Activated T-helper 1 cell treated with anti-CD3 and anti-CD28 coated beads, Interleukin-12 subunit alpha, Interleukin-12 subunit beta, Interleukin-2, Interleukin-4 antibody, amounts not matched to agents 30 ng/mL and 10 ng/mL and 1 ng/mL, durations not matched to agents 14 hours and 24 hours and 36 hours (primary cell): ENCODE data around the gene CCDC124. TPM values are rescaled to one million over a fixed set of nuclear protein-coding genes. Genes with fewer than 3 reads are reported as not detected.

Source experiments
- DNase-seq: peaks from one replicate; pipeline ENCODE4 v3.0.0; 2021; ENCODE audit warnings: low spot score
- H3K27ac Mint-ChIP-seq: one replicate; pipeline ENCODE4 v1.8.0; 2021; ENCODE audit warnings: mild to moderate bottlenecking, mixed read lengths
- H3K27me3 Mint-ChIP-seq: one replicate; pipeline ENCODE4 v1.8.0; 2022; ENCODE audit warnings: mild to moderate bottlenecking, moderate library complexity, mixed read lengths; ENCODE audit not compliant: insufficient read depth
- H3K36me3 Mint-ChIP-seq: one replicate; pipeline ENCODE4 v1.8.0; 2021; ENCODE audit warnings: low read depth, mixed read lengths
- H3K4me1 Mint-ChIP-seq: one replicate; pipeline ENCODE4 v1.8.0; 2021; ENCODE audit warnings: low read depth, mixed read lengths
- H3K4me3 Mint-ChIP-seq: one replicate; pipeline ENCODE4 v1.8.0; 2021; ENCODE audit warnings: mild to moderate bottlenecking, moderate library complexity, mixed read lengths
- H3K9me3 Mint-ChIP-seq: one replicate; pipeline ENCODE4 v1.8.0; 2021; ENCODE audit warnings: mixed read lengths
- intact Hi-C: fragments of 100-400 bp; cut with micrococcal nuclease; formaldehyde crosslinking; loops from one replicate; pipeline ENCODE4 v1.15.1; 2024
- total RNA-seq: library from RNA; stranded (reverse); gene quantifications from 2 replicates; pipeline ENCODE4 v1.2.3, GENCODE V29; 2022

The CCDC124 gene
- total RNA-seq, 1 donor from 2014 or later = 128 TPM

DNA sequence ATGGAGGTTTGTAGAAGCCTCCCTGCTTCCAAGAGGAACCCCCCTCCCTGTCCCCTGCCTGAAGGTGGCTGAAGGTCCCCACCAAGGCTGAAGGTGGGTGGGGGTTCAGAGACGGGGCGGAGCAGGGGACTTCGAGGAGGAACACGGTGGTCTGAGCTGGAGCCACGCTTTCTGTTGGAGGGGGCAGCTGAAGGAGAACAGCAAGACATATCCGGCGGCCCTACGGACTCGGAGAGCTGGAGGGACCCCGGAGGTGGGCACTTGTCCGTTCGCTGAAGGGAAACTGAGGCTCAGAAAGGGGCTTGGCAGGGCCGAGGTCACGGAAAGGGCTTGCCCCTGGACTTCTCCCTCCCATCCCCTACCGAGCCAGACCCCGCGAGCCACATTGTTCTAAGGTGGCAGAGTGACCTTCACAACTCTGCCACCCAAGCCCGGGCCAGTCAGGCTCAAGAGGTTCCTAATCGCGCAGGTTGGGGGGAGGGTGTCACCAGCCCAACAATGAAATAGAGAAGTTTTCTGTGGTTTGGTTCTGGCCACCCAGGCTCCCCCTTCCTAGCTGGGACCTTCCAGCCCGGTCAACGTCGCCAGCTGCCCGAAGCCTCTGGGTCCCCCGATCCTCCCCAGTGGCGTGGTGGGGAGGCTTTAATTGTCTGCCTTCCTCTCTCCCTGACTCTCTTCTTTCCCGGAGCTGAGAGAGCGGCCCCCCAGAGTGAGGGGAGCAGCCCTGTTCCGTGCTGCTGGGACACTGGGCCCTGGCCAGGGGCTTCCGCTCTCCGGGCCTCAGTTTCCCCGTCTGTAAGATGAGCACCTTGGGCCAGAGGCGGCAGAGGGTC is 18.6 kb downstream of the CCDC124 start:
- Mint-ChIP-seq H3K36me3 (no peaks in the 10 kb centered on the region), H3K4me3 (peak overlapping the region; percentile 19), H3K9me3 (no peaks in the 10 kb centered on the region), H3K27ac (no peak overlapping the region), H3K4me1 (peaks cover 34% of the 10 kb centered on the region), H3K27me3 (peaks cover 61% of the 10 kb centered on the region)
- intact Hi-C loops = loop anchor here (2.0 kb wide), 1 partner anchor 15 kb away; the partner anchor contains the start of gene KCNN1
- no peak for DNase-seq

- intact Hi-C loops = loop anchor here (2.0 kb wide), 1 partner anchor 15 kb away; the partner anchor contains the start of gene KCNN1
- Mint-ChIP-seq H3K9me3 (no peaks in the 10 kb centered on the region), H3K4me3 (peak overlapping the region; percentile 11), H3K27me3 (peaks cover 69% of the 10 kb centered on the region), H3K27ac (peak overlapping the region; percentile 29), H3K4me1 (peaks cover 26% of the 10 kb centered on the region), H3K36me3 (no peaks in the 10 kb centered on the region)
- no peak for DNase-seq
Observed at GRCh38 chr19:17951990-17952976, 19.5 kb downstream of the CCDC124 start.

DNA sequence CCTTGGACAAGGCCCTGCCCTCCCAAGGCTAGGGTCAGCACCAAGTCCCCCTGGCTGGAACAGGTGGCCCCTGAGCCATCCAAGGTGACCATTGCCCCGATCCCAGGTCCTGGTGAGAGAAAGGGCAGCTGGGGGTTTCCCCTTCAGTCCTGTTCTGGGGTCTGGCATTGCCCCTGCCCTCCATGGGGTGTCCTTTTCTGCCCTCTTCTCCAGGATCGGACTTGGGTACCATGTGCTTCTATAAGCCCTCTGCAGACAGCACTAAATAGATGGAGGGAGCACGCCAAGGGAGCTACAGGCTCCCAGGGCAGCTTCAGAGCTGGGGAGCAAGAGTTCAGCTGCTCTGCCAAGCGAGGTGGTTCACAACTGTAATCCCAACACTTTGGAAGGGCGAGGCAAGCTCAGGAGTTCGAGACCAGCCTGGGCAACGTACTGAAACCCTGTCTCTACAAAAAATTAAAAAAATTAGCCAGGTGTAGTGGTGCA is 20.5 kb downstream of the CCDC124 start:
- no peak overlapping the region for H3K4me3 Mint-ChIP-seq
- intact Hi-C loops = no loop called here
- peaks cover 72% of the 10 kb centered on the region for H3K27me3 Mint-ChIP-seq
- peaks cover 23% of the 10 kb centered on the region for H3K4me1 Mint-ChIP-seq
- no peaks in the 10 kb centered on the region for H3K36me3 Mint-ChIP-seq
- no peaks in the 10 kb centered on the region for H3K9me3 Mint-ChIP-seq
- H3K27ac Mint-ChIP-seq = no peak overlapping the region
- DNase-seq = no peak

DNA sequence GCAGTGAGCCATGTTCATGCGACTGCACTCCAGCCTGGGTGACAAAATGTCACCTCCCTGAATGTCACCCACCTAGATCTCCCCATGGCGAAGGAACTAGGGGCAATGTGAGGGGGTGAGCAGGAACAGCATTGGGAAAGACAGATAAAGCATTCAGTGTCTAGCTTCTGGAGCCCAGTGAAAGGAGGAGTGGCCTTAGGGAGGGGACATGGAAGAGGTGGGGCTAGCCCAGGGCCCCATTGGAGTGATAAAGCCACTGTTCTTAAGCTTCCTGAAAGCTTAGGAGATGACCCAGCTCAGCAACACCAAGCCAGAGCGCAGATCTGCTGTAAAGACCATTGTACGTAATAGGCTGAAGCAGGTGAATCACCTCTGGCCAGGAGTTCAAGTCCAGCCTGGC is 21.1 kb downstream of the CCDC124 start:
- peaks cover 19% of the 10 kb centered on the region for H3K4me1 Mint-ChIP-seq
- no peak for DNase-seq
- no peak overlapping the region for H3K4me3 Mint-ChIP-seq
- H3K9me3 Mint-ChIP-seq = no peaks in the 10 kb centered on the region
- H3K27ac Mint-ChIP-seq = no peak overlapping the region
- peaks cover 69% of the 10 kb centered on the region for H3K27me3 Mint-ChIP-seq
- intact Hi-C loops = no loop called here
- H3K36me3 Mint-ChIP-seq = no peaks in the 10 kb centered on the region

DNA sequence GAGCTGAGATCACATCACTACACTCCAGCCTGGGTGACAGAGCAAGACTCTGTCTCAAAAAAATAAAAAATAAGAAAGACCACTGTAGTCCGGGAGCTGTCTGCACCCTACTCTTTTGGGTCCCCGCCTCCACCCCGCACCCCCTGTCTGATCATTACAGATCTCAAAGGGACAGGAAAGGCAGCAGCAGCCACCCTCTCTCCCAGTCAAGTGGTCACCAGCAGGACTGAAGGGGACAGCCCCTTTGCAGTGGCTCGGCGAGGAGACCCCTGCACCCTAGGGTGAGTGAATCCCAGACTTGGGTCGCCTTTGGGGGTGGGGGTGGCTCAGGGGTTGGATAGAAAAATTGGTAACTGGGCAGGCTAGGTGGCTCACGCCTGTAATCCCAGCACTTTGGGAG is 21.6 kb downstream of the CCDC124 start:
- no peak overlapping the region for H3K27ac Mint-ChIP-seq
- no peaks in the 10 kb centered on the region for H3K9me3 Mint-ChIP-seq
- no peak overlapping the region for H3K4me3 Mint-ChIP-seq
- H3K36me3 Mint-ChIP-seq = no peaks in the 10 kb centered on the region
- intact Hi-C loops = no loop called here
- H3K27me3 Mint-ChIP-seq = peaks cover 65% of the 10 kb centered on the region
- peaks cover 13% of the 10 kb centered on the region for H3K4me1 Mint-ChIP-seq
- DNase-seq = no peak

- no peak for DNase-seq
- Mint-ChIP-seq H3K36me3 (no peaks in the 10 kb centered on the region), H3K27me3 (peaks cover 51% of the 10 kb centered on the region), H3K9me3 (no peaks in the 10 kb centered on the region), H3K27ac (no peak overlapping the region), H3K4me1 (no peaks in the 10 kb centered on the region), H3K4me3 (no peak overlapping the region)
- intact Hi-C loops = no loop called here
Observed at GRCh38 chr19:17957149-17957849, 24.5 kb downstream of the CCDC124 start.

DNA sequence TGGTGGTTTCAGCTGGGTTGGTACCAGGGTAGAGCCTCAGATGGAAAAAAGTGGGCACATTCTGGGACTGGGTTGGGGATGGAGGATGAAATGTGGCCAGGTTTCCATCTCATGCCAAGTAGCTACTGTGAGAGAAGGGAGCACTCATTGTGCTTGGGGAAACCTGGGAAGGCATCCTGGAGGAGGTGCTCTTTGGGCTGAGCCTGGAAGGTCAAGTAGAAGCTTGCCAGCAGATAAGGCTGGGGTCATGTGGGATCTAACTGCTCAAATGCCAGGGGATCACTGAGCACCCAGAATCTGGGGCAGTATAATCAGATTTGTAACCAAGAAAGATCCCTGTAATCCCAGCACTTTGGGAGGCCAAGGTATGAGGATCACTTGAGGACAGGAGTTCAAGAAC is 25.1 kb downstream of the CCDC124 start:
- peaks cover 48% of the 10 kb centered on the region for H3K27me3 Mint-ChIP-seq
- intact Hi-C loops = no loop called here
- no peaks in the 10 kb centered on the region for H3K9me3 Mint-ChIP-seq
- no peaks in the 10 kb centered on the region for H3K36me3 Mint-ChIP-seq
- H3K4me1 Mint-ChIP-seq = no peaks in the 10 kb centered on the region
- DNase-seq = no peak
- no peak overlapping the region for H3K27ac Mint-ChIP-seq
- no peak overlapping the region for H3K4me3 Mint-ChIP-seq

GRCh38 chr19:17963936-17964691 is 31.3 kb downstream of the CCDC124 start:
- H3K27me3 Mint-ChIP-seq = peaks cover 46% of the 10 kb centered on the region

DNA sequence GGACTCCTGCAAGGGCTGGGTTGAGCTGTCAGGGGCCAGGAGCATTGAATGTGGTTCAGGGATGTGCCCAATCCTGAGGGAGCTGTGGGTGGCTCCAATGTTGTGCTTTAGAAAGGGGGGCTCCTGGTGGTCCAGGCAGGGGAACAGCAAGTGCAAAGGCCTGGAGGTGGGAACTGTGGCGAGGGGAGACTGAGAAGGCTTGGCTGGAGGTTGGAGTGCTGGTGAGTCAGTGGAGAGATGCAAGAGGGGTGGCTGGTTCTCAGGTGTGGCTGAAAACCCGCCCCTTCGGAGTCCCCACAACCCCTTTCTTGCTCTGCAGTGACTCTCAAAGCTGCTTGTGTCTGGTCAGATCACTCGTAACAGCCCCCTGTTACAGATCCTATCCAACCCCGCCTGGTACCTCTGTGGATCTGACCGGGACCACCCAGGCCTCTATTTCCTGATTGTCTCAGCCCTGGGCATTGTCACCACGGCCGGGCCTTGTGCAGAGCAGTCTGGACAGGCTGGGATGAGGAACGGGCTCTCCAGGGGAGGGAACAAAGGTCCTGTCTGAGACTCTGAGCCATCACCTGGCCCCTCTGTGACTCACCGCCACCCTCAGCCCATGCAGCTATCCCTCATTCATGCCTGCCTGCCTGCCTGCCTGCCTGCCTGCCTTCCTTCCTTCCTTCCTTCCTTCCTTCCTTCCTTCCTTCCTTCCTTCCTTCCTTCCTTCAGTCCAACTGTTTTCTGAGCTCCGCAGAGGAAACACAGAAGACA is 32.7 kb downstream of the CCDC124 start:
- no peaks in the 10 kb centered on the region for H3K4me1 Mint-ChIP-seq
- no peak for DNase-seq
- peaks cover 50% of the 10 kb centered on the region for H3K27me3 Mint-ChIP-seq
- no peak overlapping the region for H3K4me3 Mint-ChIP-seq
- H3K27ac Mint-ChIP-seq = no peak overlapping the region
- no peaks in the 10 kb centered on the region for H3K36me3 Mint-ChIP-seq
- intact Hi-C loops = loop anchor here (2.0 kb wide), 1 partner anchor 15 kb away; no protein-coding TSS in a partner anchor
- no peaks in the 10 kb centered on the region for H3K9me3 Mint-ChIP-seq

More at GRCh38 chr19:17963936-17964691, 31.3 kb downstream of the CCDC124 start:
- DNase-seq = no peak
- Mint-ChIP-seq H3K27ac (no peak overlapping the region), H3K4me3 (no peak overlapping the region), H3K36me3 (no peaks in the 10 kb centered on the region), H3K4me1 (no peaks in the 10 kb centered on the region), H3K9me3 (no peaks in the 10 kb centered on the region)
- intact Hi-C loops = no loop called here

DNA sequence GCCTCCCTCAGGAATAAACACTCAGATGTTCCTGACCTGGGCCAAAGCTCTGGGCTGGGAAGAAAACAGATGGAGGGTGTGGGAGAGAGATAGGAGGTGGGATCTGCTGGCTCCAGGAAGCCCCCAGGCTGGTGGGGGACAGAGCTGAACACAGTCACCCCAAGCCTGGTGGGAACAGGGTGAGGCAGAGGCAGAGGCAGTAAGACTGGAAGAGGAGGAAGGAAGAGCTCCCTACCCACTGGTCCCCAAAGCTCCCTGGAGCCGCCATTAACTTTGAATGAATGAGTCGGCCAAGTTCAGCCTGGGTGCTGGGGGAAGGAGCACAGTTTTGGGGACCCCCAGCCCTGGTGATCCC is 33.3 kb downstream of the CCDC124 start:
- no peak for DNase-seq

GRCh38 chr19:17966550-17967256 is 33.9 kb downstream of the CCDC124 start, which contains the start of gene KCNN1:
Gene KCNN1, plus strand, starts transcription at chr19:17967107. Its CDS starts 6,782 bp downstream, at chr19:17973889.
- intact Hi-C loops = loop anchor here (2.0 kb wide), 1 partner anchor 16 kb away; no protein-coding TSS in a partner anchor
- Mint-ChIP-seq H3K9me3 (no peaks in the 10 kb centered on the region), H3K27ac (no peak within 1 kb of the TSS), H3K4me1 (no peaks in the 10 kb centered on the region), H3K36me3 (no peaks in the 10 kb centered on the region), H3K27me3 (peaks cover 42% of the 10 kb centered on the region), H3K4me3 (no peak within 1 kb of the TSS)
- DNase-seq = no peak

More for the DNA sequence above, 33.3 kb downstream of the CCDC124 start:
- intact Hi-C loops = loop anchor here (2.0 kb wide), 1 partner anchor 15 kb away; no protein-coding TSS in a partner anchor
- no peaks in the 10 kb centered on the region for H3K9me3 Mint-ChIP-seq
- peaks cover 44% of the 10 kb centered on the region for H3K27me3 Mint-ChIP-seq
- H3K4me3 Mint-ChIP-seq = no peak overlapping the region
- H3K27ac Mint-ChIP-seq = no peak overlapping the region
- no peaks in the 10 kb centered on the region for H3K36me3 Mint-ChIP-seq
- H3K4me1 Mint-ChIP-seq = no peaks in the 10 kb centered on the region
